Neuronal stem cell (in vitro differentiated cells): Measurements from ENCODE around the gene AUTS2.

Experiments
- DNase-seq: peaks from one replicate; pipeline ENCODE4 v3.0.0-alpha.2; 2013; ENCODE audit warnings: low spot score
- H2AFZ ChIP-seq: one replicate; pipeline ENCODE4 v1.6.1; 2013; ENCODE audit warnings: mild to moderate bottlenecking, low read length, inconsistent platforms
- H2AK5ac ChIP-seq: 2 replicates; pipeline ENCODE4 v1.6.1; 2013; ENCODE audit warnings: low read depth, mild to moderate bottlenecking, inconsistent platforms, low read length, moderate library complexity, mixed read lengths
- H2BK120ac ChIP-seq: 2 replicates; pipeline ENCODE4 v1.6.1; 2013; ENCODE audit warnings: low read depth, mild to moderate bottlenecking, inconsistent platforms, low read length, moderate library complexity, mixed read lengths
- H2BK12ac ChIP-seq: one replicate; pipeline ENCODE4 v1.6.1; 2013; ENCODE audit warnings: low read length, inconsistent platforms
- H2BK15ac ChIP-seq: 2 replicates; pipeline ENCODE4 v1.6.1; 2013; ENCODE audit warnings: mild to moderate bottlenecking, low read length, inconsistent platforms, mixed read lengths
- H2BK5ac ChIP-seq: one replicate; pipeline ENCODE4 v1.6.1; 2013; ENCODE audit warnings: inconsistent platforms, mild to moderate bottlenecking, low read length, moderate library complexity
- H3K14ac ChIP-seq: one replicate; pipeline ENCODE4 v1.6.1; 2013; ENCODE audit warnings: low read length, inconsistent platforms
- H3K18ac ChIP-seq: 2 replicates; pipeline ENCODE4 v1.6.1; 2013; ENCODE audit warnings: low read length, inconsistent platforms
- H3K23ac ChIP-seq: 2 replicates; pipeline ENCODE4 v1.6.1; 2013; ENCODE audit warnings: low read depth, mild to moderate bottlenecking, mixed read lengths, low read length, inconsistent platforms; ENCODE audit not compliant: poor library complexity
- H3K27ac ChIP-seq: replicated peaks from 3 replicates; pipeline ENCODE4 v1.5.1; 2013; ENCODE audit warnings: low read length, inconsistent platforms
- H3K27me3 ChIP-seq, 3 experiments: 2 replicates each; pipeline ENCODE4 v1.6.1; 2013; ENCODE audit warnings: low read length in 3 of 3, mild to moderate bottlenecking in 2 of 3, inconsistent platforms in 1 of 3, low read depth in 1 of 3, mixed read lengths in 1 of 3, moderate library complexity in 1 of 3; ENCODE audit not compliant: control insufficient read depth in 3 of 3, insufficient read depth in 3 of 3
- H3K36me3 ChIP-seq, 2 donors: replicated peaks in 1 of 2; 2 replicates each; pipeline ENCODE4 v1.6.1; 2013; ENCODE audit warnings: low read length in 2 of 2; ENCODE audit not compliant: control insufficient read depth in 2 of 2, insufficient read depth in 2 of 2
- H3K4ac ChIP-seq: 2 replicates; pipeline ENCODE4 v1.6.1; 2013; ENCODE audit warnings: inconsistent platforms, mild to moderate bottlenecking, low read length, moderate library complexity
- H3K4me1 ChIP-seq, 2 donors: 1 replicate in 1 of 2; 2 replicates in 1 of 2; pipeline ENCODE4 v1.6.1; 2013; ENCODE audit warnings: low read length in 2 of 2, low read depth in 1 of 2; ENCODE audit not compliant: control insufficient read depth in 2 of 2, insufficient read depth in 1 of 2
- H3K4me2 ChIP-seq: one replicate; pipeline ENCODE4 v1.6.1; 2013; ENCODE audit warnings: mild to moderate bottlenecking, low read length, inconsistent platforms; ENCODE audit not compliant: insufficient read depth, poor library complexity, severe bottlenecking
- H3K4me3 ChIP-seq, 2 donors: 2 replicates each; pipeline ENCODE4 v1.5.1; 2013; ENCODE audit warnings: low read length in 2 of 2, mild to moderate bottlenecking in 2 of 2, inconsistent platforms in 1 of 2, moderate library complexity in 1 of 2
- H3K79me1 ChIP-seq: one replicate; pipeline ENCODE4 v1.6.1; 2013; ENCODE audit warnings: low read depth, mild to moderate bottlenecking, inconsistent platforms, low read length, moderate library complexity
- H3K9ac ChIP-seq: one replicate; pipeline ENCODE4 v1.6.1; 2013; ENCODE audit warnings: mild to moderate bottlenecking, low read depth, low read length, inconsistent platforms; ENCODE audit not compliant: poor library complexity
- H3K9me3 ChIP-seq, 2 donors: replicated peaks in 1 of 2; 2 replicates each; pipeline versions ENCODE3 to v1.6.1; 2013; ENCODE audit warnings: low read length in 2 of 2, mild to moderate bottlenecking in 2 of 2, inconsistent platforms in 1 of 2, low read depth in 1 of 2, mixed read lengths in 1 of 2, moderate library complexity in 1 of 2; ENCODE audit not compliant: control insufficient read depth in 2 of 2, insufficient read depth in 1 of 2
- H4K8ac ChIP-seq: one replicate; pipeline ENCODE4 v1.6.1; 2013; ENCODE audit warnings: low read depth, mild to moderate bottlenecking, inconsistent platforms, low read length, moderate library complexity
- H4K91ac ChIP-seq: one replicate; pipeline ENCODE4 v1.6.1; 2013; ENCODE audit warnings: low read length, low read depth, mild to moderate bottlenecking, inconsistent platforms; ENCODE audit not compliant: poor library complexity
- WGBS, 2 donors: extraction: QIAGEN DNeasy Blood & Tissue Kit; methylation state at CpG; one replicate each; pipeline ENCODE4 v1.1.7; 2013; ENCODE audit warnings: missing lambda C conversion rate in 2 of 2, mixed read lengths in 1 of 2; ENCODE audit not compliant: insufficient read length in 2 of 2, insufficient replicate concordance in 1 of 2; ENCODE audit errors: extremely low coverage in 2 of 2; 5-methylcytosine and 5-hydroxymethylcytosine counted together

Gene AUTS2

DNA sequence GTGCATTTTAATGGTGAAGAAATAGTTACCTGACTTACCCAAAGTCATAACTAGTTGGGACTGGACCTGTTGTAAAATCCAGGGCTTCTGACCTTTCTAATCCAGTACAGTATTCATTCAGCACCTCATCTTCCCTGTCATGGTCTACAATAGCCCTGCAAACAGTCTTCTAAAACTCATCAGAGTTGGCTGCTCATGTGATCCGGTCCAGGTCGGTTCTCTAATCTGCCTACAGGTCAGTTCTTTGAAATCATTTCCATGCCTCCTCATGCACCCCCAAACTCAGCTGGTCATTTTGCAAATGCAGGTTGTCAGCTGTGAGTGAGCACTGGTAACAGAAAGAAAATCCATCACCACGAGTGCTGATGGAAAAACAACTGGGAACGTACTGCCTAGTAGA is 1082.0 kb downstream of the AUTS2 start:
- H3K23ac ChIP-seq: no peak overlapping the region
- no peak overlapping the region for H2AK5ac ChIP-seq
- H3K4me2 ChIP-seq: no peak overlapping the region
- peaks cover 0 to 3% of the 10 kb centered on the region in 2 donors for H3K4me1 ChIP-seq
- H2AFZ ChIP-seq: no peak overlapping the region
- no peak overlapping the region for H4K91ac ChIP-seq
- WGBS, 2 donors: no CpG with 5 or more reads among the region's 4 CpGs
- peaks cover 0 to 7% (median 0%) of the 10 kb centered on the region in 3 experiments for H3K27me3 ChIP-seq
- no peaks in the 10 kb centered on the region for H3K9me3 ChIP-seq
- H3K14ac ChIP-seq: no peak overlapping the region
- no peak for DNase-seq
- H4K8ac ChIP-seq: no peak overlapping the region
- H2BK12ac ChIP-seq: no peak overlapping the region
- H3K4ac ChIP-seq: no peak overlapping the region
- no peak overlapping the region for H2BK15ac ChIP-seq
- H3K36me3 ChIP-seq: peaks cover 0 to 3% of the 10 kb centered on the region in 2 donors
- no peak overlapping the region for H3K27ac ChIP-seq
- H2BK5ac ChIP-seq: no peak overlapping the region
- H2BK120ac ChIP-seq: no peak overlapping the region
- no peak overlapping the region for H3K9ac ChIP-seq
- no peak overlapping the region for H3K18ac ChIP-seq
- no peak overlapping the region for H3K4me3 ChIP-seq
- H3K79me1 ChIP-seq: no peaks in the 10 kb centered on the region

DNA sequence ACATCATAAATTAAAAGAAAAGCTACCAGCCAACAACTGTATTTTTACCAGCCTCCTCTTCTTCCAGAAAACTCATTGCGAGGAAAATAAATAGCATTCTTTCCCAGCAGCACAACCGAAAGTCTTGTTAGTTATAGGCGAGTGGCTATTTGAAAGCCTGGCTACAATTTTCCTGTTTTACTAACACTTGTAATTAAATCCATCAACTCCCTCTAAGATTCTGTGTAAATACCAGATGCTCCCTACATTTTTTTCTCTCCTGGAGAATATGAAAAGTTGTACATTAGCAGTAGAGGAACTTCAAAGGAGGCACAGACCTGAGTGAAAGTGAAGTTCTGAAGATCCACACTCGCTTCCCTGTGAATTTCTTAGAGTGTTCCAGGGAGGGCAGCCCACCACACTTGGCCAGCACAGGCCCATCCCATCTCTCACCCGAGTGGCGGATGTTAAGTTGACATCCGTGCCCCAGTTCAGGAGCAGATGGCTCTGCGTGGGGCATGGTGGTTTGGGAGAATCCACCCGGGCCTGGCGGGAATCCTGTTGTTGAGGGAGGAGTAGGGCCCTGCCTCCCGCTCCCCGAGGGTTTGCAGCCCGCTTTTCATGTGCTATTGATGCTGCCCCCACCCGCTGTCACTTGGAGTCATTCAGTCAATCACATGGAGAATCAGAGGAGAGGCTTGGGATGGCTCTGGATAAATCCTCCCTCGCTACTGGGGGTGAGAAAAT is 1082.6 kb downstream of the AUTS2 start:
- H2BK120ac ChIP-seq: no peak overlapping the region
- peaks cover 0 to 3% of the 10 kb centered on the region in 2 donors for H3K4me1 ChIP-seq
- no peak overlapping the region for H4K8ac ChIP-seq
- H3K23ac ChIP-seq: no peak overlapping the region
- peaks cover 0 to 7% (median 0%) of the 10 kb centered on the region in 3 experiments for H3K27me3 ChIP-seq
- no peak overlapping the region for H2AK5ac ChIP-seq
- no peak overlapping the region for H3K4me2 ChIP-seq
- peaks cover 0 to 3% of the 10 kb centered on the region in 2 donors for H3K36me3 ChIP-seq
- no CpG with 5 or more reads among the region's 15 CpGs for WGBS, 2 donors
- no peak overlapping the region for H3K18ac ChIP-seq
- no peak overlapping the region for H3K4me3 ChIP-seq
- H3K14ac ChIP-seq: no peak overlapping the region
- no peak overlapping the region for H3K27ac ChIP-seq
- no peak overlapping the region for H2AFZ ChIP-seq
- no peak overlapping the region for H3K4ac ChIP-seq
- H2BK15ac ChIP-seq: no peak overlapping the region
- H2BK5ac ChIP-seq: no peak overlapping the region
- no peaks in the 10 kb centered on the region for H3K79me1 ChIP-seq
- H3K9me3 ChIP-seq: no peaks in the 10 kb centered on the region
- H3K9ac ChIP-seq: no peak overlapping the region
- H2BK12ac ChIP-seq: no peak overlapping the region
- DNase-seq: no peak
- no peak overlapping the region for H4K91ac ChIP-seq

DNA sequence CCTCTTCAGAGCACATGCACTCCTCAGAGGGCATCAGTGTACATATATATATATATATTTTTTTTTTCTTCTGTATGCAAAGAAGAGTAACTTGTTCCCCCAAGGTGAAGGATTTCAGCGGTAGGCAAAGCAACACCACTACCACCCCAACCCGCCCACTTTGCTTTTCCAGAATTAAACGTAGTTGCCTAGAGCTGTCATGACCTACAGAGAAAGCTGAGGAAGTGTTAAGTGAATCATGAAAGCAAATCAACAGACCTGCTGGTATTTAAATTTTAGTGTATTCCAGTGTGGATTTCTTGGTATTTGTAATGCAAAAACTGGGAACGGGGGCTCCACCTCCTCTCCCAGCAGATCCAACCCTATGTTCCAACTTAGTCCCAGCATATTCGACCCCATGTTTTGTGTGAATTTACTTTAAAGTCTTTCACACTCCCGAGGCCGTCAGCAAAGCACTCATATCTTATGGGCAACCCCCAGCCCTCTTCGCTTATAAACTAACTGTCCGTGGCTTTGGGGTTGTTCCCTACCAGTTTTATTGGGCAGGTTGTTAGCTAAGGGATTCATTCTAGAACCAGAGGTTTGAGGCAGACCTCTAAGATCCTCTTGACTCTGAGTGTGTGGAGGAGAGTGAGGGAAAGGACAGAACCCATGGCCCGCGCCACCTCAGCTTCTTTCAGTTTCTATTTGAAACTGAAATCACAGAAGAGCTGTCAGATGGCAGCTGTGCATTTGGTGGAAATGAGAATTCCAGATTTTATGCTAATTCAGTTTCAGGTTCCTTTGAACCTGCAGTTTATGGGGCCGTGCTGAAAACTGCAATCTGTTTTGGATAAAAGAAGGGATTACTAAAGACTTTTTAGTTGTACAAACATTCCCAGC is 1083.4 kb downstream of the AUTS2 start:
- DNase-seq: no peak
- no peak overlapping the region for H3K18ac ChIP-seq
- H3K4me2 ChIP-seq: no peak overlapping the region
- H2BK12ac ChIP-seq: no peak overlapping the region
- no peak overlapping the region for H3K9ac ChIP-seq
- H3K27me3 ChIP-seq: peaks cover 0 to 7% (median 0%) of the 10 kb centered on the region in 3 experiments
- no peak overlapping the region for H3K23ac ChIP-seq
- no peak overlapping the region for H4K8ac ChIP-seq
- no peak overlapping the region for H2AK5ac ChIP-seq
- no peaks in the 10 kb centered on the region for H3K79me1 ChIP-seq
- no peak overlapping the region for H3K4ac ChIP-seq
- H3K14ac ChIP-seq: no peak overlapping the region
- no peak overlapping the region for H2BK15ac ChIP-seq
- H3K4me3 ChIP-seq: no peak overlapping the region
- no peak overlapping the region for H4K91ac ChIP-seq
- H3K4me1 ChIP-seq: peaks cover 0 to 3% of the 10 kb centered on the region in 2 donors
- peaks cover 0 to 3% of the 10 kb centered on the region in 2 donors for H3K36me3 ChIP-seq
- H3K9me3 ChIP-seq: no peaks in the 10 kb centered on the region
- no CpG with 5 or more reads among the region's 12 CpGs for WGBS, 2 donors
- H2BK5ac ChIP-seq: no peak overlapping the region
- no peak overlapping the region for H3K27ac ChIP-seq
- H2AFZ ChIP-seq: no peak overlapping the region
- no peak overlapping the region for H2BK120ac ChIP-seq

DNA sequence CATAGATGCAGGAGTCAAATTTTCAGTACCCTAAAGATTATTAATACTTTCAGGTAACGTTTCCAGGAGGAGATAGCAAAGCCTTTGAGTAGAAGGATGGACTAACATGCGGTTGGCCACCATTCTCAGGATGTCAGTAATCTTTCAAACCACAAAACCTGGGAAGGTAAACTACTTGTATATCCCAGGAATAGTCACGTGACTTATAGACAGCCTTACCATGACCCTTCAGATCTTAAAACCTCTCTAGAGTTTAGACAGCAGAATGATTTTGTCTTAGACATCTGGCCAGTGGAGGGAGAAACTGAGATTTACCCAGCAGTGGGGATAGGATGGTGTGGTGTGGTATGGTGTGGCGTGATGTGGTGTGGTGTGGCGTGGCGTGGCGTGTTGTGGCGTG is 1085.9 kb downstream of the AUTS2 start:
- H3K79me1 ChIP-seq: no peaks in the 10 kb centered on the region
- H3K14ac ChIP-seq: no peak overlapping the region
- no peak overlapping the region for H4K8ac ChIP-seq
- H3K18ac ChIP-seq: no peak overlapping the region
- H2BK12ac ChIP-seq: no peak overlapping the region
- no peak overlapping the region for H3K4ac ChIP-seq
- H3K27me3 ChIP-seq: peaks cover 0 to 7% (median 0%) of the 10 kb centered on the region in 3 experiments
- H3K4me2 ChIP-seq: no peak overlapping the region
- H3K36me3 ChIP-seq: peaks cover 0 to 3% of the 10 kb centered on the region in 2 donors
- no peak overlapping the region for H2AK5ac ChIP-seq
- peaks cover 0 to 3% of the 10 kb centered on the region in 2 donors for H3K4me1 ChIP-seq
- no peak for DNase-seq
- no peak overlapping the region for H2BK5ac ChIP-seq
- H4K91ac ChIP-seq: no peak overlapping the region
- no peak overlapping the region for H2BK120ac ChIP-seq
- H3K23ac ChIP-seq: peak overlapping the region; percentile 3
- H3K27ac ChIP-seq: no peak overlapping the region
- H2BK15ac ChIP-seq: no peak overlapping the region
- H3K4me3 ChIP-seq: peak overlapping the region in 1 of 2 donors; percentile 51
- H3K9me3 ChIP-seq: peaks cover 0 to 4% of the 10 kb centered on the region in 2 donors
- 98% methylated on average over 5 of the region's 8 CpGs; no CpG with 5 or more reads in 1 of the 2 donors for WGBS, 2 donors
- H2AFZ ChIP-seq: no peak overlapping the region
- no peak overlapping the region for H3K9ac ChIP-seq
